Stimulated activated CD4-positive, alpha-beta T cell treated with anti-CD3 and anti-CD28 coated beads, Interleukin-15, amount 100 ng/mL, for 24 hours (primary cell): ENCODE data around the gene HTT.

Experiments
- DNase-seq: peaks from one replicate; pipeline ENCODE4 v3.0.0-alpha.2; 2020

The HTT gene

GRCh38 chr4:3177905-3178304, 103.4 kb downstream of the HTT start:
- no peak for DNase-seq

GRCh38 chr4:3178351-3178750, 103.9 kb downstream of the HTT start:
- no peak for DNase-seq

GRCh38 chr4:3179126-3179706, 104.7 kb downstream of the HTT start:
- DNase-seq, result no peak

GRCh38 chr4:3183008-3183407, 108.5 kb downstream of the HTT start:
- no peak for DNase-seq

- DNase-seq, result no peak
Observed at GRCh38 chr4:3184725-3185124, 110.2 kb downstream of the HTT start.

GRCh38 chr4:3186609-3187008, 112.1 kb downstream of the HTT start:
- DNase-seq, result no peak

GRCh38 chr4:3188118-3188517, 113.6 kb downstream of the HTT start:
- no peak for DNase-seq

GRCh38 chr4:3189459-3189858, 115.0 kb downstream of the HTT start:
- DNase-seq, result no peak

- no peak for DNase-seq
Observed at GRCh38 chr4:3190549-3190948, 116.1 kb downstream of the HTT start.

- no peak for DNase-seq
Observed at GRCh38 chr4:3192188-3192587, 117.7 kb downstream of the HTT start.

GRCh38 chr4:3192827-3193226, 118.3 kb downstream of the HTT start:
- no peak for DNase-seq

GRCh38 chr4:3193531-3194203, 119.2 kb downstream of the HTT start:
- no peak for DNase-seq

- DNase-seq, result no peak
Observed at GRCh38 chr4:3196670-3197359, 122.3 kb downstream of the HTT start.

GRCh38 chr4:3197366-3198105, 123.1 kb downstream of the HTT start:
- DNase-seq, result no peak

- DNase-seq, result no peak
Observed at GRCh38 chr4:3198906-3199305, 124.4 kb downstream of the HTT start.

- DNase-seq, result no peak
Observed at GRCh38 chr4:3199653-3200422, 125.4 kb downstream of the HTT start.

- no peak for DNase-seq
Observed at GRCh38 chr4:3200423-3201090, 126.1 kb downstream of the HTT start.

GRCh38 chr4:3201718-3202702, 127.5 kb downstream of the HTT start:
- peak; percentile 78 for DNase-seq

GRCh38 chr4:3202836-3203820, 128.6 kb downstream of the HTT start:
- peak; percentile 58 for DNase-seq

GRCh38 chr4:3203971-3204431, 129.5 kb downstream of the HTT start:
- no peak for DNase-seq
